ENCODE measurements around the gene PDILT.

GRCh38 chr16:20395946-20396345 is 8.6 kb downstream of the PDILT start:
- no peak for TF ChIP-seq CTCF (conservative IDR thresholded peaks at IDR 0.05 in 1 of 2, IDR thresholded peaks at IDR 0.05 in 1 of 2; ENCODE audit: extremely low read depth in 1 of 2, insufficient read depth in 1 of 2, low read depth in 1 of 2, low read length in 2 of 2)
- no peak for TF ChIP-seq EZH2 (IDR thresholded peaks at IDR 0.05; ENCODE audit: borderline replicate concordance, low read length)
